ENCODE measurements around the gene ADAM20. TPM values are rescaled to one million over a fixed set of nuclear protein-coding genes. Genes with fewer than 3 reads are reported as not detected.
A peak's percentile ranks its signal among the peaks of the same experiment; 100 is the strongest.

The ADAM20 gene
- total RNA-seq (1 to 10 TPM; 4.0 to 9.6 TPM), polyA plus RNA-seq (ENCODE audit: insufficient read depth, low read depth, low replicate concordance) (9.5 TPM)
- long read RNA-seq, donor 1: 0 reads
- long read RNA-seq, donor 2: 0 reads

DNA sequence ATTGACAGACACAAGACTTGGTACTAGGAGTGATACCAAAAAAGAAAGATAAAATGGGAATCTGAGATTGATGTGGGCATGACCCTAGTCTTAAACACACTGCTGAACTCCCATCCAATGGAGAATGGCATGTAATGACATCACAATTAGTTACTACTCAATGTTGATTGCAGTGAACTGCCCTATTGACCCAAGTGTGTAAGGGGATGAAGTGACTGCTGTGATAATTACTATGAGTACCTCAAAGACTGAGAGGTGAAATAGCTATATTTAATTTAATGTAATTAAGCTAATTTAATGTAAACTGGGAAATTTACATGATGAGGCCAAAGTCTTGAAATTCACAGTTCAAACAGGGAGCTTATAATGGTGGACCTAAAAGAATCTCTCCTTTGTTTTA lies at the start of gene ADAM20:
Gene ADAM20, minus strand, starts transcription at position 101 of the 400 bp plus-strand sequence. CDS start 10,247 bp downstream, outside the sequence.
- no peaks in the 10 kb centered on the region for H3K27me3 ChIP-seq
- no peak for DNase-seq
- H3K4me1 ChIP-seq: no peaks in the 10 kb centered on the region
- no peaks in the 10 kb centered on the region for H3K9me3 ChIP-seq
- no peak within 1 kb of the TSS for H3K4me3 ChIP-seq
- TF ChIP-seq, protein P1, sequence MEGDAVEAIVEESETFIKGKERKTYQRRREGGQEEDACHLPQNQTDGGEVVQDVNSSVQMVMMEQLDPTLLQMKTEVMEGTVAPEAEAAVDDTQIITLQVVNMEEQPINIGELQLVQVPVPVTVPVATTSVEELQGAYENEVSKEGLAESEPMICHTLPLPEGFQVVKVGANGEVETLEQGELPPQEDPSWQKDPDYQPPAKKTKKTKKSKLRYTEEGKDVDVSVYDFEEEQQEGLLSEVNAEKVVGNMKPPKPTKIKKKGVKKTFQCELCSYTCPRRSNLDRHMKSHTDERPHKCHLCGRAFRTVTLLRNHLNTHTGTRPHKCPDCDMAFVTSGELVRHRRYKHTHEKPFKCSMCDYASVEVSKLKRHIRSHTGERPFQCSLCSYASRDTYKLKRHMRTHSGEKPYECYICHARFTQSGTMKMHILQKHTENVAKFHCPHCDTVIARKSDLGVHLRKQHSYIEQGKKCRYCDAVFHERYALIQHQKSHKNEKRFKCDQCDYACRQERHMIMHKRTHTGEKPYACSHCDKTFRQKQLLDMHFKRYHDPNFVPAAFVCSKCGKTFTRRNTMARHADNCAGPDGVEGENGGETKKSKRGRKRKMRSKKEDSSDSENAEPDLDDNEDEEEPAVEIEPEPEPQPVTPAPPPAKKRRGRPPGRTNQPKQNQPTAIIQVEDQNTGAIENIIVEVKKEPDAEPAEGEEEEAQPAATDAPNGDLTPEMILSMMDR (IDR thresholded peaks at IDR 0.05): no peak
- no peak for TF ChIP-seq POLR2A (IDR thresholded peaks at IDR 0.05)
- H3K27ac ChIP-seq: no peak within 1 kb of the TSS
- H3K36me3 ChIP-seq (ENCODE audit: low read depth, missing control alignments): no peaks in the 10 kb centered on the region
- intact Hi-C loops (cut with DNase I; ENCODE audit: low total_unique reads): no loop called here

DNA sequence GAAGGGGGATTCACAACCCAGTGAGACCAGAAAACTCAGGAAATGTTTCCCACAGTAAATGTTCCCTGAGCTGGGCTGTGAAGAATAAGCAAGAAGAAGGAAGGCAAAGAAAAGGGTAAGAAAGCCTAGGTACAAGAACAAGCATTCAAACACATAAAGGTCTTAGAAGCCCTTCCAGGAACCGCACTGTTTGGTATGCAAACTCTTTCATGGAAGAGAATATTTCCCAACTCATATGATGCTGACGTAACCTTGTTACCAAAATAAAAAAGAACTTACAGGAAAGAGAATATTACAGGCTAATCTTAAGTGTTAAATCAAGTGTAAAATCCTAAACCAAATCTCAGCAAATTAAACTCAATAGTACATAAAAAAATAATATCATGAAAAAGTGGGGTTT lies 42.1 kb upstream of the ADAM20 start:
- Histone ChIP-seq H3K27me3 (no peaks in the 10 kb centered on the region), H3K36me3 (ENCODE audit: low read depth, missing control alignments) (no peaks in the 10 kb centered on the region), H3K27ac (no peak overlapping the region), H3K4me1 (no peaks in the 10 kb centered on the region), H3K9me3 (no peaks in the 10 kb centered on the region), H3K4me3 (no peak overlapping the region)
- TF ChIP-seq POLR2A (IDR thresholded peaks at IDR 0.05): no peak
- TF ChIP-seq, protein P1 (IDR thresholded peaks at IDR 0.05): no peak
- WGBS, 2 donors: 91 to 98% methylated on average over 2 of the region's 2 CpGs
- no peak for DNase-seq
- intact Hi-C loops (cut with DNase I; ENCODE audit: low total_unique reads): no loop called here

DNA sequence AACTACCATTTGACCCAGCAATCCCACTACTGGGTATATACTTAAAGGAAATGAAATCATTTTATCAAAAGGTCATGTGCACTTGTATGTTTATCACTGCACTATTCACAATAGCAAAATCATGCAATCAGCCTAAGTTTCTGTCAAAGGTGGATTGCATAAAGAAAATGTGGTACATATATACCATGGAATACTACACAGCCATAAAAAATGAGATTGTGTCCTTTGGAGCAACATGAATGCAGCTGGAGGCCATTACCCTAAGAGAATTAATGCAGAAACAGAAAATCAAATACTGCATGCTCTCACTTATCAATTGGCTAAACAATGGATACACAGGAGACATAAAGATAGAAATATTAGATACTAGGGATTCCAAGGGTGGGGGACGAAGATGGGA lies 38.2 kb upstream of the ADAM20 start:
- H3K27ac ChIP-seq: no peak overlapping the region
- no peaks in the 10 kb centered on the region for H3K36me3 ChIP-seq (ENCODE audit: low read depth, missing control alignments)
- H3K27me3 ChIP-seq: no peaks in the 10 kb centered on the region
- no peak for DNase-seq
- intact Hi-C loops (cut with DNase I; ENCODE audit: low total_unique reads): no loop called here
- no peak overlapping the region for H3K4me3 ChIP-seq
- H3K4me1 ChIP-seq: no peaks in the 10 kb centered on the region
- no peaks in the 10 kb centered on the region for H3K9me3 ChIP-seq
- TF ChIP-seq POLR2A (IDR thresholded peaks at IDR 0.05): no peak
- TF ChIP-seq, protein P1 (IDR thresholded peaks at IDR 0.05): no peak
- 86 to 89% methylated on average over 1 of the region's 1 CpG for WGBS, 2 donors

DNA sequence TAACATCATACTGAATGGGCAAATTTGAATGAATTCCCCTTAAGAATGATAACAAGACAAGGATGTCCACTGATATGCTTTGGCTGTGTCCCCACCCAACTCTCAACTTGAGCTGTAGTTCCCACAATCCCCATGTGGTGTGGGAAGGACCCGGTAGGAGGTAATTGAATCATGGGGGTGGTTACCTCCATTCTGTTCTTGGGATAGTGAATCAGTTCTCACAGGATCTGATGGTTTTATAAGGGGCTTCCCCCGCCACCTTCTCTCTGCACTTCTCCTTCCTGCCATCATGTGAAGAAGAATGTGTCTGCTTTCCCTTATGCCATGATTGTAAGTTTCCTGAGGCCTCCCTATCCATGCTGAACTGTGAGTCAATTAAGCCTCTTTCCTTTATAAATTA lies 36.3 kb upstream of the ADAM20 start:
- 93 to 97% methylated on average over 2 of the region's 2 CpGs for WGBS, 2 donors
- H3K4me3 ChIP-seq: no peak overlapping the region
- DNase-seq: no peak
- no peaks in the 10 kb centered on the region for H3K9me3 ChIP-seq
- H3K27ac ChIP-seq: no peak overlapping the region
- no peaks in the 10 kb centered on the region for H3K4me1 ChIP-seq
- no peak for TF ChIP-seq POLR2A (IDR thresholded peaks at IDR 0.05)
- TF ChIP-seq, protein P1 (IDR thresholded peaks at IDR 0.05): no peak
- intact Hi-C loops (cut with DNase I; ENCODE audit: low total_unique reads): no loop called here
- no peaks in the 10 kb centered on the region for H3K36me3 ChIP-seq (ENCODE audit: low read depth, missing control alignments)
- H3K27me3 ChIP-seq: no peaks in the 10 kb centered on the region

DNA sequence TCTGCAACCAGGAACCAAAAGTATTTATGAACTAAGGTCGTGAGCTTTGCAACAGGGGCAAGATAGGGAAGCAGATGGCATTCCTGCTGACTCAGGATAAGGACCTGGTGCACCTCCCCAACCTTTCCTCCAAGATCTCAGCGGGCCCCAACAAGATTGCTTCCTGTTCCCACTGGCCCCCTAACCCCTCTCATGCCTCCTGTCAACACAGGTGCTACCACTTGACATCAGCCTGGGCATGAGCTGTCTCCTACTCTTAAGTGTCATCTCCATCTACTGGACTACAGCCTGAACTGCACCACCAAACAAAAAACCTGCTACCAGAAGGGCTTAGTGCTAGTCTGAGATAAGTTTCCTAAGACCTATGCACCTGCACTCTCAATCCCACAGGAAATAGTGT lies 33.0 kb upstream of the ADAM20 start:
- no peak overlapping the region for H3K4me3 ChIP-seq
- no peaks in the 10 kb centered on the region for H3K9me3 ChIP-seq
- TF ChIP-seq POLR2A (IDR thresholded peaks at IDR 0.05): no peak
- TF ChIP-seq, protein P1 (IDR thresholded peaks at IDR 0.05): peak in 1 of 3 experiments; percentile 23
- H3K27me3 ChIP-seq: no peaks in the 10 kb centered on the region
- DNase-seq: peak; percentile 17
- no peaks in the 10 kb centered on the region for H3K36me3 ChIP-seq (ENCODE audit: low read depth, missing control alignments)
- WGBS, 2 donors: 62 to 79% methylated on average over 2 of the region's 2 CpGs
- intact Hi-C loops (cut with DNase I; ENCODE audit: low total_unique reads): no loop called here
- H3K4me1 ChIP-seq: no peaks in the 10 kb centered on the region
- no peak overlapping the region for H3K27ac ChIP-seq
